HCT116 (cell line): Measurements from ENCODE around the gene HACD3.

Experiments
- POLR2AphosphoS5 ChIP-seq: IDR thresholded peaks from 2 replicates; pipeline ENCODE4 v1.6.1; 2011; ENCODE audit warnings: mild to moderate bottlenecking, low read depth, low read length, moderate library complexity
- TF ChIP-seq, protein P1 (sequence below): IDR thresholded peaks from 2 replicates; pipeline ENCODE4 v1.6.1; 2011; ENCODE audit warnings: mild to moderate bottlenecking, low read length, moderate library complexity; ENCODE audit not compliant: insufficient replicate concordance; ENCODE audit errors: extremely low read depth
- TF ChIP-seq, protein P2 (sequence below), 3 experiments: fragments of 200-600 bp in 1 of 3; sonication (generic) in 1 of 3; IDR thresholded peaks in 2 of 3; conservative IDR thresholded peaks in 1 of 3; 2 replicates each; pipeline ENCODE4 v1.5.1; 2012 to 2017; ENCODE audit warnings: low read depth in 2 of 3, low read length in 2 of 3, antibody characterized with exemption in 1 of 3, borderline replicate concordance in 1 of 3, control low read depth in 1 of 3, mild to moderate bottlenecking in 1 of 3, mixed read lengths in 1 of 3, mixed run types in 1 of 3, moderate library complexity in 1 of 3; ENCODE audit not compliant: insufficient read depth in 1 of 3

DNA sequence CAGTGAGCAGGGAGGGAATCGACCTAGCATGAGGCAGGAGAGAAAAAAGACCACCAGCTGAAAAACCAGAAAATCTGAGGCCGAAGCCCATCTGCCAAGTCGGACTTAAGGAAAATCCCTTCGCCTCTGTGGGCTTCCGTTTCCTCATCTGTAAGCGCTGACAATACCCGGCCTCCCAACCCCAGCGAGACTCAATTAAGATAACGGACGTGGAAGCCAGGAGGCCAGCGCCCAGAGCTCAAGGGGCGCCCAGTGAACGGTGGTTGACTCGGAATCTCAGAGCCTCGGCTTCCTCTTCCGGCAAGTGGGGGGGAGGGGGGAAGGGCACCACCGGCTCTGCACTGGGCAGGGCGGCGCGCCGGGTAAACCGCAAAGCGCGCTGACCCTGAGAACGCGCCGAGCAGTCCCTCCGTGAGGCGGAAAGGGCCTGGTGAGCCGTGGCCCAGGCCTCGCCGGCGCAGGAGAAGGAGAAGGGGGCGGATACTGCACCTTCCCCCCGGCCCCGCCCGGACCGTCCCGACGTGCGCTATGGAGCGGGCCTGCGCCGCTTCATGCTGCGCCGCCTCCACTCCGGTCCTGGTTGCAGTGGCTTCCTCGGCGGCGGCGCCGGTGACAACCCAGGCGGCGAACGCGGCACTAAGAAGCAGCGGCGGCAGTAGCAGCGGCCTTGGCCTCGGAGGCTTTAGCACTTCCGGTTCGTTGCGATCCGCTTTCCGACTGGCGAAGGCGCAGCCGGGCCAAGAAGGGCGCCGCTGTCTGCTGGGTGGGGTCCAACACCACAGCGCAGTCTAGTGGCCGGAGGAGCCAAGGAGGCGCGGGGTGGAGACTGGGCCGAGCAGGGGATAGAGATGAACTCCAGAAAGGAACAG lies 13.0 kb upstream of the HACD3 start, which contains the start of gene DPP8:
- TF ChIP-seq, protein P1, sequence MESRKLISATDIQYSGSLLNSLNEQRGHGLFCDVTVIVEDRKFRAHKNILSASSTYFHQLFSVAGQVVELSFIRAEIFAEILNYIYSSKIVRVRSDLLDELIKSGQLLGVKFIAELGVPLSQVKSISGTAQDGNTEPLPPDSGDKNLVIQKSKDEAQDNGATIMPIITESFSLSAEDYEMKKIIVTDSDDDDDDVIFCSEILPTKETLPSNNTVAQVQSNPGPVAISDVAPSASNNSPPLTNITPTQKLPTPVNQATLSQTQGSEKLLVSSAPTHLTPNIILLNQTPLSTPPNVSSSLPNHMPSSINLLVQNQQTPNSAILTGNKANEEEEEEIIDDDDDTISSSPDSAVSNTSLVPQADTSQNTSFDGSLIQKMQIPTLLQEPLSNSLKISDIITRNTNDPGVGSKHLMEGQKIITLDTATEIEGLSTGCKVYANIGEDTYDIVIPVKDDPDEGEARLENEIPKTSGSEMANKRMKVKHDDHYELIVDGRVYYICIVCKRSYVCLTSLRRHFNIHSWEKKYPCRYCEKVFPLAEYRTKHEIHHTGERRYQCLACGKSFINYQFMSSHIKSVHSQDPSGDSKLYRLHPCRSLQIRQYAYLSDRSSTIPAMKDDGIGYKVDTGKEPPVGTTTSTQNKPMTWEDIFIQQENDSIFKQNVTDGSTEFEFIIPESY = peak; percentile 46
- TF ChIP-seq, protein P2, sequence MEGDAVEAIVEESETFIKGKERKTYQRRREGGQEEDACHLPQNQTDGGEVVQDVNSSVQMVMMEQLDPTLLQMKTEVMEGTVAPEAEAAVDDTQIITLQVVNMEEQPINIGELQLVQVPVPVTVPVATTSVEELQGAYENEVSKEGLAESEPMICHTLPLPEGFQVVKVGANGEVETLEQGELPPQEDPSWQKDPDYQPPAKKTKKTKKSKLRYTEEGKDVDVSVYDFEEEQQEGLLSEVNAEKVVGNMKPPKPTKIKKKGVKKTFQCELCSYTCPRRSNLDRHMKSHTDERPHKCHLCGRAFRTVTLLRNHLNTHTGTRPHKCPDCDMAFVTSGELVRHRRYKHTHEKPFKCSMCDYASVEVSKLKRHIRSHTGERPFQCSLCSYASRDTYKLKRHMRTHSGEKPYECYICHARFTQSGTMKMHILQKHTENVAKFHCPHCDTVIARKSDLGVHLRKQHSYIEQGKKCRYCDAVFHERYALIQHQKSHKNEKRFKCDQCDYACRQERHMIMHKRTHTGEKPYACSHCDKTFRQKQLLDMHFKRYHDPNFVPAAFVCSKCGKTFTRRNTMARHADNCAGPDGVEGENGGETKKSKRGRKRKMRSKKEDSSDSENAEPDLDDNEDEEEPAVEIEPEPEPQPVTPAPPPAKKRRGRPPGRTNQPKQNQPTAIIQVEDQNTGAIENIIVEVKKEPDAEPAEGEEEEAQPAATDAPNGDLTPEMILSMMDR (IDR thresholded peaks at IDR 0.05 in 2 of 3, conservative IDR thresholded peaks at IDR 0.05 in 1 of 3; ENCODE audit: borderline replicate concordance in 1 of 3, insufficient read depth in 1 of 3, low read depth in 2 of 3, low read length in 2 of 3) = peak; percentile 60 to 94 (median 92); a peak in 5 of 6 replicates
- TF ChIP-seq POLR2AphosphoS5 = peak; percentile 60
